ENCODE measurements around the gene APIP.

The APIP gene

DNA sequence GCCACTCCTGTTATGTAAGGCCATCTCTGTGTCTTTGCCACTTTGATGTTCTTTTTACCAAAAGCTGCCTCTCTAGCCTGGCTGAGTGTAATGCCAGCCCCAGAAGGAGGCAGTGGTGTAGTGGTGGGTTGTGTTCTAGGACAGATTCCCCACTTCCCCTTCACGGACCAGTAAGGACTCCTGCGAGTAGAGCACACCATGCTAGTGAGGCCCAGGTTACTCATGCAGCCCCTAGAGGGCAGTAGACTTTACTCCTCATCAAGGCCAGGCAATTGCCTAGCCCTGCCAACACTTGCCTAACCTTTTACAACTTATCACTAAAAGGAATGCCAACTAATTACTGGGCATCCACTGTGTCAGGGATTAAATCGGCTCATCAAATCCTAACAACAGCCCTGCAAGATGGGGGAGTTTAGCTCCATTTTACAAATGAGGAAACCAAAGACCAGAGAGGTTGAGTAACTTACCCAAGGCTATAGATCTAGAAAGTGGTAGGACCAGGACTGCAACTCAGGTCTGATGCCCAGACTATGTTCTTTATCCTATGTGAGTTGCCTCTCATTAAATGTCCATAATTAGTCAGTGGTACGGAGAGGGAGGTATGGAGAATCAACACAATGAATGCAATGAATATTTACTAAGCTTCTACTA is 75.3 kb downstream of the APIP start:
- no peaks in the 10 kb centered on the region for H3K27me3 ChIP-seq (ENCODE audit: insufficient read depth, low read length)
- TF ChIP-seq, protein P1, sequence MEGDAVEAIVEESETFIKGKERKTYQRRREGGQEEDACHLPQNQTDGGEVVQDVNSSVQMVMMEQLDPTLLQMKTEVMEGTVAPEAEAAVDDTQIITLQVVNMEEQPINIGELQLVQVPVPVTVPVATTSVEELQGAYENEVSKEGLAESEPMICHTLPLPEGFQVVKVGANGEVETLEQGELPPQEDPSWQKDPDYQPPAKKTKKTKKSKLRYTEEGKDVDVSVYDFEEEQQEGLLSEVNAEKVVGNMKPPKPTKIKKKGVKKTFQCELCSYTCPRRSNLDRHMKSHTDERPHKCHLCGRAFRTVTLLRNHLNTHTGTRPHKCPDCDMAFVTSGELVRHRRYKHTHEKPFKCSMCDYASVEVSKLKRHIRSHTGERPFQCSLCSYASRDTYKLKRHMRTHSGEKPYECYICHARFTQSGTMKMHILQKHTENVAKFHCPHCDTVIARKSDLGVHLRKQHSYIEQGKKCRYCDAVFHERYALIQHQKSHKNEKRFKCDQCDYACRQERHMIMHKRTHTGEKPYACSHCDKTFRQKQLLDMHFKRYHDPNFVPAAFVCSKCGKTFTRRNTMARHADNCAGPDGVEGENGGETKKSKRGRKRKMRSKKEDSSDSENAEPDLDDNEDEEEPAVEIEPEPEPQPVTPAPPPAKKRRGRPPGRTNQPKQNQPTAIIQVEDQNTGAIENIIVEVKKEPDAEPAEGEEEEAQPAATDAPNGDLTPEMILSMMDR (IDR thresholded peaks at IDR 0.05; ENCODE audit: low read length): peak; percentile 64
- no peak for TF ChIP-seq EZH2 (IDR thresholded peaks at IDR 0.05; ENCODE audit: borderline replicate concordance, low read length)

DNA sequence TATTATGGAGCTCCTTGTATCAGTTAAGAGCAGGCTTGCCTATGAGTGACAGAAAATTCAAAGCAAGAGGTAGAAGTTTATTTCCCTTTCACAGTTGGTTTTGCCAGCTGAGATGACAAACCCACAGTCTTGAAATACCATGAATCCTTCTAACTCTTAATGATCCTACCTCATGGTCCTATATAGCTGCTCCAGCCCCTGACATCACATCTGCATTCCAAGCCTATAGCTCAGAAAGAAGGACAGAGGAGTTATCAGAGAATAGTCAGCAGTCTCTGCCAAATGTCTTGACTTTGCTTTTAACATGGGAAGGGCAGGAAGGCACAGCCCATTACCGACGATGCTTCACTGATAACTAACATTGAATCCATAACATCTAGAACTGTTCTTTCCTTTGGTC is 76.2 kb downstream of the APIP start:
- Histone ChIP-seq H3K4me2 (ENCODE audit: low read length) (no peak overlapping the region), H3K79me2 (ENCODE audit: insufficient read depth, low read length) (no peaks in the 10 kb centered on the region), H3K36me3 (ENCODE audit: insufficient read depth, low read length) (no peaks in the 10 kb centered on the region), H4K20me1 (ENCODE audit: insufficient read depth, low read length) (no peaks in the 10 kb centered on the region), H3K27ac (ENCODE audit: low read depth, low read length, poor library complexity, severe bottlenecking) (no peak overlapping the region), H3K4me3 (ENCODE audit: low read depth, low read length, poor library complexity, severe bottlenecking) (no peak overlapping the region), H3K9ac (ENCODE audit: low read length) (no peak overlapping the region), H3K9me3 (ENCODE audit: low read length) (no peaks in the 10 kb centered on the region), H3K9me2 (ENCODE audit: low read depth, low read length) (no peaks in the 10 kb centered on the region), H3F3A (ENCODE audit: insufficient read depth, low read length) (no peaks in the 10 kb centered on the region), H3K27me3 (ENCODE audit: insufficient read depth, low read length) (no peaks in the 10 kb centered on the region), H2AFZ (ENCODE audit: low read length) (no peak overlapping the region), H3K4me1 (ENCODE audit: insufficient read depth, low read length, severe bottlenecking) (no peaks in the 10 kb centered on the region)
- TF ChIP-seq, protein P1 (IDR thresholded peaks at IDR 0.05; ENCODE audit: low read length): no peak
- TF ChIP-seq EZH2 (IDR thresholded peaks at IDR 0.05; ENCODE audit: borderline replicate concordance, low read length): no peak

More for the DNA sequence above, 75.3 kb downstream of the APIP start:
- no peaks in the 10 kb centered on the region for H3K9me2 ChIP-seq (ENCODE audit: low read depth, low read length)
- no peak overlapping the region for H3K27ac ChIP-seq (ENCODE audit: low read depth, low read length, poor library complexity, severe bottlenecking)
- no peak overlapping the region for H3K4me2 ChIP-seq (ENCODE audit: low read length)
- no peaks in the 10 kb centered on the region for H3K79me2 ChIP-seq (ENCODE audit: insufficient read depth, low read length)
- no peaks in the 10 kb centered on the region for H3K4me1 ChIP-seq (ENCODE audit: insufficient read depth, low read length, severe bottlenecking)
- H3K4me3 ChIP-seq (ENCODE audit: low read depth, low read length, poor library complexity, severe bottlenecking): no peak overlapping the region
- no peaks in the 10 kb centered on the region for H3K9me3 ChIP-seq (ENCODE audit: low read length)
- no peaks in the 10 kb centered on the region for H3K36me3 ChIP-seq (ENCODE audit: insufficient read depth, low read length)
- no peaks in the 10 kb centered on the region for H4K20me1 ChIP-seq (ENCODE audit: insufficient read depth, low read length)
- H3F3A ChIP-seq (ENCODE audit: insufficient read depth, low read length): no peaks in the 10 kb centered on the region
- H3K9ac ChIP-seq (ENCODE audit: low read length): no peak overlapping the region
- no peak overlapping the region for H2AFZ ChIP-seq (ENCODE audit: low read length)

- Histone ChIP-seq H3F3A (ENCODE audit: insufficient read depth, low read length) (no peaks in the 10 kb centered on the region), H3K36me3 (ENCODE audit: insufficient read depth, low read length) (no peaks in the 10 kb centered on the region), H3K9me2 (ENCODE audit: low read depth, low read length) (no peaks in the 10 kb centered on the region), H3K4me3 (ENCODE audit: low read depth, low read length, poor library complexity, severe bottlenecking) (no peak overlapping the region), H3K9me3 (ENCODE audit: low read length) (no peaks in the 10 kb centered on the region), H3K27me3 (ENCODE audit: insufficient read depth, low read length) (no peaks in the 10 kb centered on the region), H3K4me2 (ENCODE audit: low read length) (no peak overlapping the region), H3K9ac (ENCODE audit: low read length) (no peak overlapping the region), H3K79me2 (ENCODE audit: insufficient read depth, low read length) (no peaks in the 10 kb centered on the region), H3K4me1 (ENCODE audit: insufficient read depth, low read length, severe bottlenecking) (no peaks in the 10 kb centered on the region), H3K27ac (ENCODE audit: low read depth, low read length, poor library complexity, severe bottlenecking) (no peak overlapping the region), H2AFZ (ENCODE audit: low read length) (no peak overlapping the region), H4K20me1 (ENCODE audit: insufficient read depth, low read length) (no peaks in the 10 kb centered on the region)
- TF ChIP-seq, protein P1 (IDR thresholded peaks at IDR 0.05; ENCODE audit: low read length): peak; percentile 4; the same call in 1 of the 2 replicates
- no peak for TF ChIP-seq EZH2 (IDR thresholded peaks at IDR 0.05; ENCODE audit: borderline replicate concordance, low read length)
Measured at GRCh38 chr11:34836958-34837856, 79.0 kb downstream of the APIP start.
